Measurements from ENCODE around the gene LBHD2.
"Not testable (repeated sequence)": the region's sequence is repeated elsewhere in the genome, so short reads cannot be mapped to it uniquely, and the experiment has no call there.

Gene LBHD2

GRCh38 chr14:103104654-103105452 lies 20.8 kb downstream of the LBHD2 start:
- peak; percentile 75 for DNase-seq (ENCODE audit: low spot score)

- DNase-seq (ENCODE audit: low spot score): no peak
Observed at GRCh38 chr14:103105580-103106150, 21.7 kb downstream of the LBHD2 start.

GRCh38 chr14:103107455-103107854 lies 23.4 kb downstream of the LBHD2 start:
- no peak for DNase-seq (ENCODE audit: low spot score)

- DNase-seq (ENCODE audit: low spot score): no peak
Observed at GRCh38 chr14:103107941-103108748, 24.1 kb downstream of the LBHD2 start.

GRCh38 chr14:103108749-103109207 lies 24.8 kb downstream of the LBHD2 start:
- DNase-seq (ENCODE audit: low spot score): peak; percentile 74

- DNase-seq (ENCODE audit: low spot score): peak; percentile 94
Observed at GRCh38 chr14:103109535-103110441, 25.8 kb downstream of the LBHD2 start.

- no peak for DNase-seq (ENCODE audit: low spot score)
Observed at GRCh38 chr14:103110681-103111231, 26.7 kb downstream of the LBHD2 start.

- DNase-seq (ENCODE audit: low spot score): no peak
Observed at GRCh38 chr14:103111232-103111868, 27.3 kb downstream of the LBHD2 start.

GRCh38 chr14:103112400-103113243 lies 28.6 kb downstream of the LBHD2 start:
- no peak for DNase-seq (ENCODE audit: low spot score)

GRCh38 chr14:103113303-103113702 lies 29.3 kb downstream of the LBHD2 start:
- DNase-seq (ENCODE audit: low spot score): no peak

GRCh38 chr14:103113774-103114173 lies 29.8 kb downstream of the LBHD2 start:
- no peak for DNase-seq (ENCODE audit: low spot score)

- DNase-seq (ENCODE audit: low spot score): not testable (repeated sequence)
Observed at GRCh38 chr14:103115086-103115679, 31.2 kb downstream of the LBHD2 start.

- no peak for DNase-seq (ENCODE audit: low spot score)
Observed at GRCh38 chr14:103115845-103116572, 32.0 kb downstream of the LBHD2 start.

- DNase-seq (ENCODE audit: low spot score): no peak
Observed at GRCh38 chr14:103116636-103117035, 32.6 kb downstream of the LBHD2 start.

- DNase-seq (ENCODE audit: low spot score): not testable (repeated sequence)
Observed at GRCh38 chr14:103117499-103117898, 33.5 kb downstream of the LBHD2 start.

GRCh38 chr14:103118018-103118662 lies 34.1 kb downstream of the LBHD2 start:
- no peak for DNase-seq (ENCODE audit: low spot score)

GRCh38 chr14:103118663-103119404 lies 34.8 kb downstream of the LBHD2 start:
- no peak for DNase-seq (ENCODE audit: low spot score)

Measured in hepatic stellate cell (primary cell).